Heart right ventricle (tissue), 16 donors: ENCODE measurements around the gene CPNE4. TPM values are rescaled to one million over a fixed set of nuclear protein-coding genes. Genes with fewer than 3 reads are reported as not detected.

ENCODE experiments used
- ATAC-seq, 8 donors: fragments of 200-7000 bp; cut with Tn5 transposase; one replicate each; pipeline ENCODE4 v1.9.1; 2020; ENCODE audit warnings: mild to moderate bottlenecking in 8 of 8, moderate library complexity in 8 of 8, moderate number of reproducible peaks in 1 of 8
- DNase-seq, 2 donors: peaks; one replicate each; pipeline ENCODE4 v3.0.0-alpha.2; 2020
- H3K27ac ChIP-seq, 10 donors: fragments of 200-600 bp; sonication (generic) in 2 of 10; one replicate each; pipeline versions ENCODE4 v1.5.0 to v1.8.0; 2020 to 2022; ENCODE audit warnings: mild to moderate bottlenecking in 3 of 10
- H3K27me3 ChIP-seq, 7 donors: fragments of 200-600 bp; one replicate each; pipeline ENCODE4 v1.8.0; 2021 to 2022; ENCODE audit warnings: mild to moderate bottlenecking in 2 of 7
- H3K36me3 ChIP-seq, 9 donors: fragments of 200-600 bp; sonication (generic) in 1 of 9; one replicate each; pipeline versions ENCODE4 v1.5.0 to v1.8.0; 2020 to 2022; ENCODE audit warnings: mild to moderate bottlenecking in 2 of 9
- H3K4me1 ChIP-seq, 9 donors: fragments of 200-600 bp; sonication (generic) in 1 of 9; one replicate each; pipeline versions ENCODE4 v1.5.0 to v1.8.0; 2020 to 2022; ENCODE audit warnings: mild to moderate bottlenecking in 4 of 9
- H3K4me3 ChIP-seq, 10 donors: fragments of 200-600 bp; sonication (generic) in 2 of 10; one replicate each; pipeline versions ENCODE4 v1.5.0 to v1.8.0; 2020 to 2022; ENCODE audit warnings: mild to moderate bottlenecking in 7 of 10, moderate library complexity in 2 of 10
- H3K9me3 ChIP-seq, 11 donors: fragments of 200-600 bp in 10 of 11; sonication (generic) in 2 of 11; one replicate each; pipeline versions ENCODE4 v1.5.0 to v1.8.0; 2013 to 2022; ENCODE audit warnings: mild to moderate bottlenecking in 2 of 11, control low read depth in 1 of 11, moderate library complexity in 1 of 11
- CTCF ChIP-seq, 9 donors: fragments of 200-600 bp; sonication (generic) in 2 of 9; IDR thresholded peaks; one replicate each; pipeline versions ENCODE4 v1.5.0 to v1.8.0; 2021 to 2022; ENCODE audit warnings: antibody characterized with exemption in 9 of 9, mild to moderate bottlenecking in 5 of 9, moderate library complexity in 1 of 9
- WGBS, 2 donors: extraction: QIAGEN DNeasy Blood & Tissue Kit; methylation state at CpG; one replicate each; pipeline ENCODE4 v1.1.7; 2013; ENCODE audit warnings: inconsistent platforms in 1 of 2; 5-methylcytosine and 5-hydroxymethylcytosine counted together
- intact Hi-C, 10 donors: fragments of 100-400 bp; cut with DNase I; formaldehyde crosslinking; loops; one replicate each; pipeline versions ENCODE4 v1.11.1 to v1.14.2; 2022
- polyA plus RNA-seq, 2 donors: library from polyadenylated mRNA; stranded (reverse); fragments of 200-250 nt; gene quantifications; one replicate each; pipeline ENCODE4 v1.2.3, GENCODE V29; 2013
- total RNA-seq, 10 donors: library from RNA; stranded (reverse); fragmentation: NEBNext Ultra II Directional in 3 of 10; extraction: Animal tissue kit (Norgen Biotek cat#: 25700) in 3 of 10; gene quantifications; one replicate each; pipeline versions ENCODE4 v1.2.1 to v1.2.4, GENCODE V29; 2021 to 2023
- donor health status: Arrhythmogenic right ventricular cardiomyopathy.
- donor health status: ischemic (EF 13 %, LVEDD 7.1; RV severe dilation, severe dysfunction).
- donor health status: healthy with polysubstance abuse.
- donor health status: DM: no; HTN: yes; CAD: no.
- donor health status: DM: no; HTN: no; CAD: no.
- donor health status: ischemic (EF 25% LVEDD 6.9; RV normal size, moderate dysfunction).
- donor health status: ischemic (EF 25% LVEDD 5.7; RV mildly dilated, moderate dysfunction).
- donor health status: healthy.
- donor health status: DM: yes; HTN: yes; CAD: no.
- donor health status: Ischemic cardiomyopathy.
- donor health status: ischemic (EF 35%, LVEDD 5.7; RV mildly dilated, moderate dysfunction).
- donor health status: nonischemic (EF 11% LVEDD 7.7; RV severe dilation, severe dysfunction).
- donor health status: DM: yes; HTN: yes; CAD: no.
- donor health status: PGD.
- donor health status: ischemic (EF 29% LVEDD 5.4; RV normal size, mild dysfunction).
- donor health status: nonischemic (EF 23%, LVEDD 6.1; RV moderate dilation, normal function).

CPNE4 gene
- total and polyA plus RNA-seq, 12 donors = 1.5 to 116 (median 24.8) TPM

- intact Hi-C loops = no loop called here
- WGBS, 2 donors = 38 to 52% methylated on average over 3 of the region's 3 CpGs
- DNase-seq (peak; percentile 27 to 77), ATAC-seq (peak; percentile 88 to 99 (median 97))
- no peaks in the 10 kb centered on the region for H3K9me3 ChIP-seq
- no peaks in the 10 kb centered on the region for H3K27me3 ChIP-seq
- peaks cover 0 to 28% (median 0%) of the 10 kb centered on the region in 9 donors for H3K4me1 ChIP-seq
- H3K36me3 ChIP-seq = no peaks in the 10 kb centered on the region
- peak overlapping the region in 7 of 10 donors; percentile 9 to 40 (median 31) for H3K4me3 ChIP-seq
- no peak for TF ChIP-seq CTCF (IDR thresholded peaks at IDR 0.05)
- peak overlapping the region in 9 of 10 donors; percentile 18 to 72 (median 48) for H3K27ac ChIP-seq
These were observed 230.2 kb downstream of the CPNE4 start for GRCh38 chr3:131804565-131805133.

- ATAC-seq (no peak), DNase-seq (no peak)
- Histone ChIP-seq H3K4me1 (peaks cover 0 to 42% (median 12%) of the 10 kb centered on the region in 9 donors), H3K9me3 (no peaks in the 10 kb centered on the region), H3K4me3 (peak overlapping the region in 4 of 10 donors; percentile 25 to 40 (median 36)), H3K27ac (peak overlapping the region in 4 of 10 donors; percentile 18 to 63 (median 29)), H3K36me3 (no peaks in the 10 kb centered on the region), H3K27me3 (no peaks in the 10 kb centered on the region)
- intact Hi-C loops = no loop called here
- TF ChIP-seq CTCF (IDR thresholded peaks at IDR 0.05) = no peak
- WGBS, 2 donors = 50 to 59% methylated on average over 1 of the region's 1 CpG
These were observed 231.7 kb downstream of the CPNE4 start for GRCh38 chr3:131803113-131803512.

- H3K27ac ChIP-seq = no peak overlapping the region
- no peak for DNase-seq
- no peaks in the 10 kb centered on the region for H3K9me3 ChIP-seq
- WGBS, 2 donors = 76 to 80% methylated on average over 3 of the region's 3 CpGs
- H3K4me3 ChIP-seq = no peak overlapping the region
- H3K27me3 ChIP-seq = no peaks in the 10 kb centered on the region
- no peak for ATAC-seq
- no peak for TF ChIP-seq CTCF (IDR thresholded peaks at IDR 0.05)
- intact Hi-C loops = no loop called here
- no peaks in the 10 kb centered on the region for H3K36me3 ChIP-seq
- H3K4me1 ChIP-seq = peaks cover 0 to 42% (median 13%) of the 10 kb centered on the region in 9 donors
These were observed 232.8 kb downstream of the CPNE4 start for GRCh38 chr3:131802029-131802428.

GRCh38 chr3:131801566-131801965 lies 233.2 kb downstream of the CPNE4 start:
- Histone ChIP-seq H3K4me1 (peaks cover 0 to 42% (median 12%) of the 10 kb centered on the region in 9 donors), H3K4me3 (no peak overlapping the region), H3K27ac (no peak overlapping the region), H3K9me3 (no peaks in the 10 kb centered on the region), H3K36me3 (no peaks in the 10 kb centered on the region), H3K27me3 (no peaks in the 10 kb centered on the region)
- 80 to 88% methylated on average over 4 of the region's 4 CpGs for WGBS, 2 donors
- DNase-seq (no peak), ATAC-seq (no peak)
- TF ChIP-seq CTCF (IDR thresholded peaks at IDR 0.05) = no peak
- intact Hi-C loops = no loop called here
